Measurements from ENCODE around the gene TANC1. TPM values are rescaled to one million over a fixed set of nuclear protein-coding genes. Genes with fewer than 3 reads are reported as not detected.

The TANC1 gene
- total RNA-seq, 1 experiment from 2014 or later: 12.6 TPM

- no peak for DNase-seq (ENCODE audit: low spot score)
Observed at GRCh38 chr2:159196393-159196925, 228.0 kb downstream of the TANC1 start.

GRCh38 chr2:159199236-159199635 lies 230.8 kb downstream of the TANC1 start:
- no peak for DNase-seq (ENCODE audit: low spot score)

DNA sequence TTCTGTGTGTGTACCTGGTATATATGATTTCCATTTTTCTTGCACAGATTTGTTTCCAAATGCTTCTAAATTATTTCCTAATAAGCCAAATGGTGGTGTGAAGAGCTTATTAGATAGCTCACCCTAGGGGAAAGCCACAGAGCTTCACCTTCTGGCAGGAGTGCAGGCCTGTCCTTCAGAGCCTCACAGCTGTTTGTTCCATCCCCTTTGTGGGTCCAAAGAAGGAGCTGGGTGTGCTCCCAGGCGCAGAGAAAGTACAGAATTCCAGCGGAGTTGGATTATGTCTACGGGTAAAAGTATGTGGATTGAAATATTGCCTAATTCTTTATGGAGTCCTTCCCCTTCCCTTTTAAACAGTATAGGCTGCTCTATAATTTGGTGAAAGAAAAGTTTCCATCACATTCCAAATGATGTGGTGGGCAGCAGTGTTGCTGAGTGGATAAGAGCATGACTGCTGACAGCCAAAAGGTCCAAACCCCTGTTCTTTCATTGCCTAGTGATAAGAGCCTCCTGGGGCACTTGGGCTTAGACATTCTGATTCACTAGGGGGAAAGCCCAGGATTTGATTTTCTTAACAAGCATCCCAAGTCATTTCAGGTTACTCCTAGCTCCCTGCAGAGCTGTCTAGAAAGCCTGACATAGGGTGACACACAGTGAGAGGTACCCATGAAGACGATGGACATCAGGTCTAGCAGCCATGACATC lies 231.5 kb downstream of the TANC1 start:
- no peak for DNase-seq (ENCODE audit: low spot score)

- DNase-seq (ENCODE audit: low spot score): no peak
Observed at GRCh38 chr2:159200498-159200897, 232.1 kb downstream of the TANC1 start.

DNA sequence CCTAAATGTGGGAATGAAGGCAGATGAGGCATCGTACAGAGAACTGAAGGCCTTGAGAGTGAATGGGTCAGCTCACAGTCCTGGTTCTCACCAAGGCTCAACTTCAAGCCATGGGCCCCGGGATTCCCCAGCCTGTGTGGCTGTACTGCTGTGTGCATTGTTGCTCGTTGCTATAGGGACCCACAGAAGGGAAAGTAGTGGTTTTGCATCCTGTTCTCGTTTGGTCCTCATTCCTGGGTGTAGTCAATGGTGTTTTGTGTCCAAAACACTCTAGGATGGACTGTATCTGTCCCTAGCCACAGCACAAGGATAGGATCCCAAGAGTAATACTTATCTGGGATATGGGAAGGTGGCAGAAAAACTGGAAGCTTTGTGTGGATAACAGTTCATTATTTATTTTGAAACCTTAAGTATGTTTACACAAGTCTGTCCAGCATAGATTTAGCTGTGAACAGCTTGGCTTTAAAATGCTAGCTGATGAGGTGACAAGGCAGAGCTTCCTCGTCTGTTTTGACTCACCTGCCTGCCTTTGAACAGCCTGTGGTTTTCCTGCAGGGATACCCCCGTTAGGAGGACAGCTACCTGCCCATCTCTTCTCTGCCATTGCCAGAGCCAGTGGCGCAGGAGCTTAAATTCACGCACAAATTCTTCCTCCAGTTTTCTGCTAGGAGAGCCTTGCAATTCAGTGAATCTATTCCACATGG lies 233.1 kb downstream of the TANC1 start:
- no peak for DNase-seq (ENCODE audit: low spot score)

DNA sequence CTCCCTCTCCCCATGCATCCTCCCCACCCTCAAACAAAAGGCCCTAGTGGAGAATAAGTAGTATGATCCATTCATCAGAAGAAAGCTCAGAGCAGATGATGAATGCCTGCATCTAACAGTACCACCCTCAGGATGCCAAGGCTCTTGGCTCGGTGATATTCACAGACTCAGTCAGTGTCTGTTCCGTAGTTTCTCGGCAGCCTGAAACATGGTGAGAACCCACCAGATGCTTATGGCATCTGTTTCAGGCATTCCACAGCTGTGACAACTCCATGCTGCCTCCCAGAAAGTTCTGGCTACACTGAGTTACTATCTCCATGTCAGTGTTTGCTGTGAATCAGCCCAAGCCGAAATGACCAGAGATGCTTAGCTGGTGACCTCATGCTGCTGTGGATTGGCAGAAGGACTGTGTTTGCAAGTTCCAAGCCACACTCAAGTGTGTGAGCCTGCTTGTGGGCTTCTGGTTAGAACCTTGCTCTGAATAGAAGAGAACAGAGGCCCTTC lies 234.2 kb downstream of the TANC1 start:
- peak; percentile 70 for DNase-seq (ENCODE audit: low spot score)

DNA sequence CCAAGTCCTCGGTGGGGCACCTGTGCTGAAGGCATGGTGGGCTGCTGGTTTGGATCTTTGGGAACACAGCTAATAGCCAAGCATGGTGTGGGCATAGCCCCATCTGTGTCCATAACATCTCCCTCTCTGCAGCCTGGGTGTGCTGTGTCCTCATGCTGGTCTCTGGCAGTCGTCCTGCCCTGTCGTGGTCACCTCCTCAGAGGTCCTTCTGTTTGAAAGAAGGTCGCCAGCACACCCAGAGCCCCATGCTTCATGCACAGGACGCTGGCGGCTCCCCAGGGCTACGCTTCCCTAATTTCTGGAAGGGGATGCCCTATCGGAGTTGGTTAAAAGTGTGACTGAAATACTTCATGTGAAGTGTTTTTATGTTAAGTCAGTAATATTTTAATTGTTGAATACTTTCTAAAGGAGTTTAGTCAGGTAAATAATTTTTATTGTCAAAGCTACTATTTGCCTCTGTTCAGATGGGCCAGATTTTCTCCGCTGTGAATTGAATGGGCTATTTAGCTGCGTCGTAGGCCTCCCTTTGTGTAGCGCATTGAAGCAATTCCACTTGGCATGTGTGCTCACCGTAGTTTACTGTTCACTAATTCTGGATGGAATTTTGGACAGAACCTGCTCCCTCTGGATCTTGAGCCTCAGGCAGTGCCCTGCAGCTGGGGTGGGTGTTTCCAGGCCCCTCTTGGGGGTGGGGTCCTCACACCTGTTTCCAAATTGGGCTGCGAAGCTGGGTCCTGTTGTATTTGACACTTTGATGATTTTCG lies 236.1 kb downstream of the TANC1 start:
- no peak for DNase-seq (ENCODE audit: low spot score)

DNA sequence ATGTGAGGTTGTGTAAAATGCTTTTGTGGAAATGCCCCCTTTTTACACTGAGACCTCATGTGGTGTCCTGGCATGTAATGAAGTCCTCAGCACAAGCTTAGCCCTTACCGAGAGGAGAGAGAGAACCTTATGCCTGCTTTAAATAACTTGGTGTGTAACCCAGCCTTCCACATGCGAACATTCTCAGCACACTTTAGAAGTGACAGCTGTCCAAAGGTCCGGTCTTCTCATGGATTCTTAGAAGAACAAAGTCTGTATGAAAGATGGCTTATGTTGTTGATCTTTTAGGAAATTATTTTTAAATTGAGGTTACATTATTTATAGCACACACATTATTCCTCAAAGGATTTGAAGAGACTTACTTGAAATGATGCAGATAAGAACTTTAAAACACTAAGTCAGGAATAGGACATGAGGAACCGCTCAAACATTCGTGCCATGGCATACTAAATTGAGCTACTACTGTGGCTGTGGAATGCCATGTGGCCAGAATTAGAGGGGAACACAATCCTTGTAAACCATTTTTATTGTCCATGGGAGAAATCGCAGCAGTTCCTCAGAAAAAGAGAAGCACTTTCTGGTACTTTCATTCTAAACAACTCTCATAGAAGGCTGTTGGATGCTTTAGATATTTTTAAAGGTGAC lies 238.4 kb downstream of the TANC1 start:
- no peak for DNase-seq (ENCODE audit: low spot score)

GRCh38 chr2:159208438-159208837 lies 240.0 kb downstream of the TANC1 start:
- no peak for DNase-seq (ENCODE audit: low spot score)

- no peak for DNase-seq (ENCODE audit: low spot score)
Observed at GRCh38 chr2:159209341-159210306, 241.2 kb downstream of the TANC1 start.

- no peak for DNase-seq (ENCODE audit: low spot score)
Observed at GRCh38 chr2:159211447-159212396, 243.3 kb downstream of the TANC1 start.

- DNase-seq (ENCODE audit: low spot score): no peak
Observed at GRCh38 chr2:159213296-159213695, 244.9 kb downstream of the TANC1 start.

DNA sequence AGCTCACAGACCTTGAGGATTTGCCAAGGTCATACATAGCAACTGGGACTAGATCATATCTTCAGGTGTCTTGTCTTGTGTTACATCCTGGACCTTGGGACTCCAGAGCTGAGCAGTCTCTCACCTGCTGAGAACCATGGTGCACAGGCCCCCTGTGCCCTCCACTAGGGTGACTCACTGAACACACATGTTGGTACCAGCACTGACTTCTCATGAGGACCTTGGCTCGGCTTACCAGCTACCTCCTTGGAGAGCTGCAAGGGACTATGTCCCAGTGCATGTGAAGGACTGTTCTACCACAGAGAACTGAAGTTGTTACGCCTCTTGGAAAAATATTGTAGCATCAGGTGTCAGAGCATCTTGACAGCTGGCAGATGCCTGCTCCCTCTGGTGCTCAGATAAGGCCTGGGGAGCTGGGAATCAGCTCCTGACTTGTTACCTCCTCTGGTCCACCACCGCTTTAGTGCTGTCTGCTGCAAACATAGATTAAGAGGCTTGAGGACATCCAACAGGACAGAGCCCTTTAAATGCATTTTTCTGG lies 246.0 kb downstream of the TANC1 start:
- DNase-seq (ENCODE audit: low spot score): no peak

DNA sequence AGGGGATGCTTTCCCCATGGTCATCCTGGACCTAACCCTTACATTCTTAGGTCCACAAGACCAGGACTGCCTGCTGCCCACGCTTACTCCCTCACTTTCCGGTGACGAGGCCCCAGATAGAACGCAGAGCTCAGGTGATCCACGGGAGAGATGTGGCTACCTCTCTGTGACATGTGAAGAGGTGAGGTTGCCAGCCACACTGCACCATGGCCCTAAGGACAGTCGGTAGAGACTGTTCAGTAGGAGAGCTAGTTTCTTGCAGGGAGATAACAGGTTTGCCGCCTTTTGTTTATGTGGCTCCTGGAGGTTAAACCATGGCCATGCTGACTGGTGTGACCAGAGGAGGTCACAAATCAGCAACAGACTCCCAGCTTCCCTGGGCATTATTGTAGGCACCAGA lies 246.7 kb downstream of the TANC1 start:
- DNase-seq (ENCODE audit: low spot score): no peak

DNA sequence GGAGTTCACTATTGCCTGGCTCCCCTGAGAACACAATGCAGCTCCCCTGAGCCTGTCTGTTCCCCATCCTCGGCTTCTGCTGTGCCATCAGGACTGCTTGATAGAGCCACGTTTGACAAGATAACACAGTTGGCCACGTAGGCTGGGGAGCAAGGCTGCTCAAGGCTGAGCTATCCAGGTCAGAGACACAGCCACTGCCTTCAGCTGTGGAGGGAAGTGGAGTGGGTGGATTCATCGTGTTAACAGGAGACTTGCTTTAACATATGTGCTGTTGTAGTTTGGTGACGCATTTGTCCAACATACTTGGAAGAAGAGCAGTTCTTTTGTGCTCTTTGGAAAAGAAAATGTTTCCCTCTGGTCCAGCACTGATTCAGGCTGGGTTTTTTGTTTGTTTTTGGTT lies 249.2 kb downstream of the TANC1 start:
- no peak for DNase-seq (ENCODE audit: low spot score)

DNA sequence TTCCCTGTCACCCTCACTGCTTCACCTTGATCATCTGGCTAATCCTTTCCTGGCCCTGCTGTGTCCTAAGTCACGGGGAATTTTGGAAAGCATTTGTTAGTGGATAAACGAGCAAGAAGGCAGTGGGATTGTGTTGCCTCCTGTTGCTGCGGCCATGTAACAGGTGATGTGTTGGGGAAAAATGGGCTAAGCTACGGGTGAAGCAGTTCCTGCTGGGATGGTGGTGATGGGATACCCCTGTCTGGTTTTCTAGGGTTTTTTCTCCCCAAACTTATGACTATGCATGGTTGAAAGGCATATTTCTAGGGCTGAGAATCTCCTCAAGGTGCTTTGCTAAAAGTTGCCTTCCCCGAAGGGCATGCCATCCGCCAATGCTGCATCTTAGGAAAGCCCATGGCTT lies 249.9 kb downstream of the TANC1 start:
- DNase-seq (ENCODE audit: low spot score): no peak

- no peak for DNase-seq (ENCODE audit: low spot score)
Observed at GRCh38 chr2:159219394-159219998, 251.1 kb downstream of the TANC1 start.

GRCh38 chr2:159224061-159224813 lies 255.8 kb downstream of the TANC1 start:
- DNase-seq (ENCODE audit: low spot score): no peak

Measured in A172 (cell line).